GM12875 (cell line): ENCODE measurements around the gene TIMM13.

Experiments
- H3K4me3 ChIP-seq: one replicate; pipeline ENCODE4 v1.5.1; 2011; ENCODE audit warnings: low read depth, low read length, control low read depth
- CTCF ChIP-seq: IDR thresholded peaks from 2 replicates; pipeline ENCODE4 v1.5.1; 2011; ENCODE audit warnings: low read depth, mild to moderate bottlenecking, control low read depth, inconsistent platforms, low read length, moderate library complexity, borderline replicate concordance; ENCODE audit not compliant: insufficient read depth

The TIMM13 gene

GRCh38 chr19:2434267-2434666 lies 6.9 kb upstream of the TIMM13 start:
- H3K4me3 ChIP-seq: no peak overlapping the region
- TF ChIP-seq CTCF: no peak

GRCh38 chr19:2433854-2434253 lies 6.5 kb upstream of the TIMM13 start:
- H3K4me3 ChIP-seq: no peak overlapping the region
- TF ChIP-seq CTCF: no peak

- H3K4me3 ChIP-seq: no peak overlapping the region
- TF ChIP-seq CTCF: no peak
Observed at GRCh38 chr19:2432131-2432848, 4.9 kb upstream of the TIMM13 start.

- TF ChIP-seq CTCF: no peak
- H3K4me3 ChIP-seq: no peak overlapping the region
Observed at GRCh38 chr19:2431318-2432055, 4.1 kb upstream of the TIMM13 start.

- H3K4me3 ChIP-seq: no peak overlapping the region
- TF ChIP-seq CTCF: no peak
Observed at GRCh38 chr19:2429917-2430535, 2.6 kb upstream of the TIMM13 start.

- no peak overlapping the region for H3K4me3 ChIP-seq
- TF ChIP-seq CTCF: no peak
Observed at GRCh38 chr19:2428756-2429711, 1.6 kb upstream of the TIMM13 start.
